Anterior cingulate cortex (tissue), 58 donors: ENCODE data around the gene TRIM46.
"Not testable (repeated sequence)": the region's sequence is repeated elsewhere in the genome, so short reads cannot be mapped to it uniquely, and the experiment has no call there.

Experiments used
- DNase-seq, 58 donors: peaks; one replicate each; lab custom pipeline; 2025; lab: John Stamatoyannopoulos, UW

Gene TRIM46

DNA sequence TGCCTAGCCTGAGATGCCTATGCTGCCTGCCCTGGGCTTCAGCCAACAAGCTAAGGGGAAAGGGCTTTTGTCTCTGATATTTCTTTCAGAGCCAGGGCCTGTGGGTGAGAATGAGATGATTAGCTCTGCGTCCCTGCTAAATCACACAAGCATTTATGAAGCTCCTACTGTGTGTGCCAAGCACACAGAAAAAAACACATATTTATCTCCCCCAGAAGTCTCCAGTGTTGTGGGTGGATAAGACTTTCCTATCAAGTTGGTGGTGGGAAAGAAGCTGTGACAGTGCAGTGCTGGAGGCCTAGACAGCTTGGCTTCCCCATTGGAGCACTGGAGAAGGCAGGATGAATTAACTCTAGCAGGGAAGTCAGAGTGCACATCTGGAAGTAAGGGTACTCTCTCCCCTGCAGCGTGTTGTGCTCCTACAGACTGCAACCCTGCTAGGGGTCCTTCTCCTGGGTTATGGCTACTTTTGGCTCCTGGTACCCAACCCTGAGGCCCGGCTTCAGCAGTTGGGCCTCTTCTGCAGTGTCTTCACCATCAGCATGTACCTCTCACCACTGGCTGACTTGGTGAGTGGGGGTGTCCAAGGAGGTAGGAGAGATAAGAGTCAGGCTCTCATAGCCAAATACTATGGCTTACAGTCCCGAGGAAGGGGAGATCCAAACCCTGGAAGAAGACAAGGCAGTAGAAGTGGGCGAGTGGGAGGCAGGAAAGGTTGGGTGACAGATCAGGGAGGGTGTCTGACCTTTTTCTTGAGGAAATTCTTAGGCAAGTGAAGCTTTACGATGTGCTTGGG is 36.3 kb upstream of the TRIM46 start:
- DNase-seq: no peak

DNA sequence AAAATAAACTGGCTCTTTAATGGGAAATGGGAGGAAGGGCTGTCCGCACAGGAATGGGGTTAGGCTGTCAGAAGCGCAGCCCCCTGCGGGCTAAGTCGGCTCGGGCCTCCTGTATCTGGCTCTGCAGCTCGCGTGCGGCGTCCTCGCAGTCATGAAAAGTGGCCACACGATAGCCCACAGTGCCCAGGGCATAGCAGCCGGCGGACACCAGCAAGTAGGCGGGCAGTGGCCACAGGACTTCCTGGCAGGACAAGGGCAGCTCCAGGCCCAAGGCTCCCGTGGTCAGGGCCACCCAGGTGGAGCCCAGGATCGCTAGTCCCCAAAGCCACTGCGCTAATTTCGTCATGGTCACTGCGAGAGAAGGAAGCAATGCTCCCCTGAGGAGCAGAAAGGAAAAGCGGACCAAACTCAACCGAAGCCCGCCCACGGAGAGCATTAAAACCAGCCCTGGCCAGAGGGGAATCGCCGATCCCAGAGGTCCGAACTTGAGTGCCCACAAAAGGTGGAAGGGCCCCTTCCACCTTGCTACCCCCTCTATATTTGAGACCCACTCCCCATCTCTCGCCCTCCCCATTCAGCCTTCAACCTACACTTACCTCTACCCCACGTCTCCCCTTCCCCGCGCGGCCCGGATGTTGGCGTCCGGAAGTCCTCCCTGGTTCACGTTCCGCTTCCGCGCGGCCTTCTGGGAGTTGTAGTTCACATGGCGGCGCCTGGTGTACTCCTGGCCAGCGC is 33.6 kb upstream of the TRIM46 start, which contains the start of gene DPM3:
DPM3 (minus strand) TSS at position 637 of the 735 bp plus-strand sequence; CDS start at position 346, 291 bp downstream.
- peak; percentile 36 to 92 (median 85) for DNase-seq

DNA sequence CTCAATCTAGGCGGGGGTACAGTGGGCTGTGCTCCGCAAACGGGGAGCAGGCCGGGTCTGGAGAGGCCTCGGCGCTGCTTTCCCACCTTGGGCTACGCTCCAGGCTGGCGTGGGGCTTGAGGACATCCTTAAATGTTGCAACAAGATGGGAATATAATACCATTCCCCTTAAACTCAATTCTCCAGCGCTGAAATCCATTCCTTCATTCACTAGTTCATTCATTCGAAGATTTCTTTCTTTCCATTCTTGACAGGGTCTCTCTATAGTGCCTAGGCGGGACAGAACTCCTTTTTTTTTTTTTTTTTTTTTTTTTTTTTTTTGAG is 33.1 kb upstream of the TRIM46 start:
- DNase-seq: no peak

DNA sequence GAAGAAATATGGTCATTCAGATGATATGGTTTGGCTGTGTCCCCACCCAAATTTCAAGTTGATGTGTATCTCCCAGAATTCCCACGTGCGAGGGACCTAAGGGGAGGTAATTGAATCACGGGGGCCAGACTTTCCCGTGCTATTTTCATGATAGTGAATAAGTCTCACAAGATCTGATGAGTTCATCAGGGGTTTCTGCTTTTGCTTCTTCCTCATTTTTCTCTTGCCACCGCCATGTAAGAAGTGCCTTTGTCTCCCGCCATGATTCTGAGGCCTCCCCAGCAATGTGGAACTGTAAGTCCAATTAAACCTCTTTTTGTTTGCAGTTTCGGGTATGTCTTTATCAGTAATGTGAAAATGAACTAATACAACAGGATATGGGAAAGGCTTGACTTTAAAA is 31.9 kb upstream of the TRIM46 start:
- DNase-seq: no peak

DNA sequence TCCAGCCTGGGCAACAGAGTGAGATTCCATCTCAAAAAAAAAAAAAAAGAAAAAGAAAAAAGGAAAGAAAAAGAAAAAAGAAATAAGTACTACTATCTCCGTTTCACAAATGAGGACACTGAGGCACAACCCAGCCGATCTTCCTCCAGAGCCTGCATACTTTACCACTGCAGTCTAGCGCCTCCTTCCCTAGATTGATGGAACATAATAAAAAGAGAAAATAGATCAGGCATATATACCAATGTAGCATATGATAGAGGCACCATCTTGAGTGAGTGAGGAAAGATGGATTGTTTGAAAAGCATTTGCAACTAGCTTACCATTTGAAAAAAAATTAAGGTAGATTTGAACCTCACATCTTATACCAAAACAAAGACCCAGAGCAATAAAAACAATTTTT is 28.2 kb upstream of the TRIM46 start:
- no peak for DNase-seq

DNA sequence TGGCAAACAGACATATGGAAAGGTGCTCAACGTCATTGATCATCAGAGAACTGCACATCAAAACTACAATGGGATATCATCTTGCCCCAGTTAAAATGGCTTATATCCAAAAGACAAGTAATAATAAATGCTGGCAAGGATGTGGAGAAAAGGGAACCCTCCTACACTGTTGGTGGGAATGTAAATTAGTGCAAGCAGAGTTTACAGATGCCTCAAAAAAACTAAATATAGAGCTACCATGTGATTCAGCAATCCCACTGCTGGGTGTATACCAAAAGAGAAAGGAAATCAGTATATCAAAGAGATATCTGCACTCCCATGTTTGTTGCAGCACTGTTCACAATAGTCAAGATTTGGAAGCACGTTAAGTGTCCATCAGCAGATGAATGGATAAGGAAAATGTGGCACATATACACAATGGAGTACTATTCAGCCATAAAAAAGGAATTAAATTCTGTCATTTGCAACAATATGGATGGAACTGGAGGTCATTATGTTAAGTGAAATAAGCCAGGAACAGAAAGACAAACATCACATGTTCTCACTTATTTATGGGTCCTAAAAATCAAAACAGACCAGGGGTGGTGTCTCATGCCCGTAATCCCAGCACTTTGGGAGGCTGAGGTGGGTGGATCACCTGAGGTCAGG is 17.5 kb upstream of the TRIM46 start:
- not testable (repeated sequence) for DNase-seq

DNA sequence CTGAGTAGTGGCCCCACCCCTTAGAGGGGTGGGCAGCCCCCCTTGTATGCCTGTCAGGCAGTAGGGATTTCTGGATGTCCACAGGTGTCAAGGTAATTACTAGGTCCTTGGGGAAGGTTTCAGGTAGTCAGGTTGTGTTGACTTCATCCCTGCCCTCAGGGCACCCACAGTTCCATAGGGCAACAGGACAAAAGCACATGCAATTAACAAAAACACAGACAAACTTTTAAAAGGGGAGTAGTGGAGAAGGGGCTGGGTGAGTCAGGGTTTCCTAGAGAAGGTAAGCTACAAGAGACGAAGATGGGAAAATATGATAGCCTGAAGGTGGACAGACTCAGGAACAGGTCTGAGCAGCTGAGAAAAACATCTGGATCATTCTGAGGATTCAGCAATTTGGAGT is 14.7 kb upstream of the TRIM46 start:
- DNase-seq: no peak

DNA sequence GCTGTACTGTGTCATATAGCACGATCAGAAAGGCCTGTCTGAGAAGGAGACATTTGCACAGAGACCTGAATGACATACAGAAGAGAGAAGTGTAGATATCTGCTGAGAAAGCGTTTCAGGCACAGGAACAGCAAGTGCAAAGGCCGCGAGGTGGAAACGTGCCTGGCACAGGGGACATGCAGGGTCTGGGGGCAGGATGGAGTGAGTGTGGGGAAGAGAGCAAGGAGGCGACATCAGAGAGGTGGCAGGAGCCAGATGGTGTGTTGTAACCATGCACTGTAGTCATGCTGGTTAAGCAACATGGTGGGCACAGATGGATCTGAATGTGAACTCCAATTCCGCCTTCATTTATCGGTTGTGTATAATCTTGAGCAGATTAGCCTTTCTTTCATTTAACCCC is 13.5 kb upstream of the TRIM46 start:
- DNase-seq: no peak

DNA sequence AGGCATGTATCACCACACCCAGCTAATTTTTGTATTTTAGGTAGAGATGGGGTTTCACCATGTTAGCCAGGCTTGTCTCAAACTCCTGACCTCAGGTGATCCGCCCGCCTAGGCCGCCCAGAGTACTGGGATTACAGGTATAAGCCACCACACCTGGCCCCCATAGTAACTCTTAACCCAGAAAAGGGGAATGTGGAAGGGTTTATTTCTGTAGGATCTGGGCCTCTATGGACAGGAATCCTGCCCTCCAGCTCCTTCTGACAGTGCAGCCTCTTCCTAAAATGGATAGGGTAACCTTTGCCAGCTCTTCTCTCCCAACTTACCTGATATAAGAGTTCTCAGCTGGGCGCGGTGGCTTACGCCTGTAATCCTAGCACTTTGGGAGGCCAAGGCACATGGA is 11.0 kb upstream of the TRIM46 start:
- DNase-seq: not testable (repeated sequence)

DNA sequence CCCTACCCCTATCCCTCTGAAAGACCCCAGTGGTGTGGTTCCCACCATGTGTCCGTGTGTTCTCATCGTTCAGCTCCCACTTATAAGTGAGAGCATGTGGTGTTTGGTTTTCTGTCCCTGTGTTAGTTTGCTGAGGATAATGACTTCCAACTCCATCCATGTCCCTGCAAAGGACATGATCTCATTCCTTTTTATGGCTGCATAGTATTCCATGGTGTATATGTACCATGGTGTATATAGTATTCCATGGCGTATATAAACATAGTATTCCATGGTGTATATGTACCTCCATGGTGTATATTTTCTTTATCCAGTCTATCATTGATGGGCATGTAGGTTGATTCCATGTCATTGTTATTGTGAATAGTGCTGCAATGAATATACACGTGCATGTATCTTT is 9.9 kb upstream of the TRIM46 start:
- DNase-seq: not testable (repeated sequence)

DNA sequence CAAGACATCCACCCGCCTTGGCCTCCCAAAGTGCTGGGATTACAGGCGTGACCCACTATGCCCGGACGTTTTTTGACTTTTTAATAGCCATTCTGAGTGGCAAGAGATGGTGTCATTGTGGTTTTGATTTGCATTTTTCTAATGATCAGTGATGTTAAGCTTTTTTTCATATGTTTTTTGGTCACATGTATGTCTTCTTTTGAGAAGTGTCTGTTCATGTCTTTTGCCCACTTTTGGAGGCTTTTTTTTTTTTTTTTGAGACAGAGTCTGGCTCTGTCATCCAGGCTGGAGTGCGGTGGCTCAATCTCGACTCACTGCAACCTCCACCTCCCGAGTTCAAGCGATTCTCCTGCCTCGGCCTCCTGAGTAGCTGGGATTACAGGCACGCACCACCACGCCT is 9.0 kb upstream of the TRIM46 start:
- not testable (repeated sequence) for DNase-seq

DNA sequence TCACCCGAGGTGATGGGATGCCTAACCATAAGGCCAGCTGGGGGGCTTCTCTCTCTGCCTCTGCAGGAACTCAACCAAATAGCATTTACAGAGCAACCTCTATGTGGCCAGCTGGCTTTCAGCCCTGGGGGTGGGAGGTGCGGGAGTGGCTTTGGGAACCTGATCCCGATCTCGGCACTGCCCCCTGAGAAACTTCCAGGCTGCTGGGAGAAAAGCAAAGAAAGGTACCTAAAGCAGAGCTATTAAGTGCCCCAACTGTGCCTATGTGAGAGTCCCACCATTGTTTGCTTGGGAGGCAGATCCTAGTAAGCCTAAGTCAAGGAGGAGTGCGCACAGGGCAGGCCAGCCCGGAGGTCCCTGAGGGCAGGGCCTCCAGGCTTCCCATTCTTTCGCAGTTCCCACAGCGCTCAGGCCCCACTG is 7.6 kb upstream of the TRIM46 start:
- no peak for DNase-seq

DNA sequence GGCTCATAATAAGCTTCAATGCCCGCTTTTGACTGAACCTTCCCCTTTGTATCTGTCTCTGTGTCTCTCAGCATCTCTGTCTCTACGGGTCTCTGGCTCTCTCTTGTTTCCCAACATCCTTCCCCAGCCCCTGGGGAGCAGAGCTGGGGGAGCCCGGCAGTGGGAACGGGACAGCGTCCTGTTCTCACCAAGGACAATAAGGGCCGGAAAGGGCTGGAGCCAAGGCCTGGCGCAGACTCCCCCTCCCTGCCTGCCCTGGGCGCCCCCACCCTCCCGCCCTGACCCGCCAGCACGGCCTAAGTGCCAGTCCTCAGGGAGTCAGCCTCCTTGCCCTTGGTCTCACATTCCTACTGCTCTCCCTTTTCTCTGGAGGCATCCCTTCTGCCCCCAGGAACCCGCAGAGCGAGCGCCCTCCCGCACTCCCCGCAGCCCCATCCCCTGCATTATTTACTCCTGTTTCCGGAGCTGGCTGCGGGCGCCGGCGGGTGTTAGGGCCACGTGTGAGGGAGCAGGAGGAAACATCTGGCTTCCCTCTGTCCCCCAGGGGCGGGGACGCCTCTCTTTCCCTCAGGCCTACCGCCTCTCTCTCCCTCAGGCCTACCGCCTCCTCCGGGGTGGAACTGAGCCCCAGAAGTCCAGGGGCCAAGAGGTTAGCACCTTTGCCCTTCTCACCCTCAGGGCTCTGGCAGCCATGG is 7.0 kb upstream of the TRIM46 start:
- peak in 31 of 58 donors; percentile 22 to 79 (median 47) for DNase-seq

DNA sequence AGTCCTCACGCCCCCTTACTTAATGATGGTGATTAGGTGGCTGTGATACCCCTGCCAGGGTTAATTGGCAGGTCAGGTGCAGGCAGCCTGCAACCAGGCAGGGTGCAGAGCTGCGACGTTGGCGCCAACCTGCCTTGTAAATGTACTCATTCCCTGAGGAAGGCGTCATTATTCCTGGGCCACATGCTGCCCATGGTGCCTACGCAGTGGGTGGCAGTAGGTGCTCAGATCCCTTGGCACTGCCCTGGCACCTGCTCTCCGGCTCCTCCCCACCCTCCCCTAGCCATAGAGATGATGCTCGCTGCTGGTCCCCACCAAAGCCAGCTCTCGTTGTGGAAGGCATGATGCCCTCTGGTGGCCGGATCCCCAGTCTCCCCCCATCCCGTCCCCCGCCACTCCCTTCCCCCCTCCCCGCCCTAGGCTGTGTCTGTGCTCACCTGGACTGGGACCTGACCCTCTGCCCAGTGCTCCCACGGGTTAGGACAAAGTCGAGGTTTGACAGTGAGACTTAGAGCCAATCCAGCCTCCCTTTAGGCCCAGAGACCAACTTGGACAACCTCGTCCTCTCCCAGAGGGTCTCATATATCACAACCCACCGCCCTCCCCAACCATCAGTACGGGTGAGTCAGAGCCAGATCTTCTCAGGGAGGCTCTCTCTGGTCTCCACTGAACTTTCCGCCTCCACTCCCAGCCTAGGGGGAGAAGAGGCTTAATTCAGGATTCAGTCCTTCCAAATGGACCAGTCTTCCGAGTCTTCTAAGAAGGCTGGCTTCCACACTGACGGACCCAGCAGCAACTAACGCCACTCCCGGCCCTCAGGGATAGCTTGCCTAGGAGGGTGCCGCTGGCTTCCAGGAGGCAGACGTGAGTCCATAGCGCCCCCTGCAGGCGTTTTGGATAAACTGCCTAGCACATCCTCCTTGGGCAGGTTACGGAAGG is 6.2 kb upstream of the TRIM46 start:
- peak in 56 of 58 donors; percentile 39 to 95 (median 81) for DNase-seq

DNA sequence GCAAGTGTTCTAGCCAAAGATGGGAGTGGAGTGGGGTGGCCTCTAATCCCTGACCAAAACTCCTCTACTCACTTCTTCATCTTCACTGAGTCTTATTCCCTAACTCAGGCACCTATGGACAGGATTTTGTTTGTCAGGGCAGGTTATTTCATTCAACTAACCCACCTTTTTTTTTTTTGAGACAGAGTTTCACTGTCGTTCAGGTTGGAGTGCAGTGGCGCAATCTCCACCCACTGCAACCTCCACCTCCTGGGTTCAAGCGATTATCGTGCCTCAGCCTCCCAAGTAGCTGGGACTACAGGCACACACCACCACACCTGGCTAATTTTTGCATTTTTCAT is 5.6 kb upstream of the TRIM46 start:
- DNase-seq: not testable (repeated sequence)

DNA sequence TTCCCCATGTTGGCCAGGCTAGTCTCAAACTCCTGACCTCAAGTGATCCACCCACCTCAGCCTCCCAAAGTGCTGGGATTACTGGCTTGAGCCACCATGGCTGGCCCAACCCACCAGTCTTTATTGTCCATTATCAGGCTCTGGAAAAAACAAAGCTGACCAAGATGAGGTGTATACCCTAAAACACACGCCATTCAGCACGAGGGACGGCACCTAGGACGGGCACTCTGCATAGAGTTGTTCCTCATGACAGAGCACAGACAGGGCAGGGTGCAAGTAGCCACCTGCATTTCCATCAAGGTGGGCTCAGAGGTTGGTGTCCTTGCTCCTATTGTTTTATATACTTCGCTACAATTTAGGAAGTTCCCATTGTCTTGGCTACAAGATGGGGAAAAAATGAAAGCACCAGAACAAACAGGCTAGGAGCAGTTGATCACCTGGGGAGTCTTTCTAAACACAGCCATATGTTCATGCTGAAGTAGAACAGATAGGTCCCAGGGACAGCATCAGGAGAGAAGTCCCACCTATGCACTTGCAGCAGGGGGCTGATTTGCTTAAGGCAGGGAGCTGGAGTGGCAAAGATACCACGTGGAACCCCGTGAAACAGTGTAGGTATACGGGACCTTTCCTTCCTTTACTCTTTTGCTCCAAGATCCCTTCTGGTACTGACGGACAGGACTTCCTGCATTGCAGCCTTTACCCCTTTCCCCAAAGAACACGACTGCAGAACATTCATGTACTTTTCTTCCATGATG is 5.0 kb upstream of the TRIM46 start:
- DNase-seq: no peak

DNA sequence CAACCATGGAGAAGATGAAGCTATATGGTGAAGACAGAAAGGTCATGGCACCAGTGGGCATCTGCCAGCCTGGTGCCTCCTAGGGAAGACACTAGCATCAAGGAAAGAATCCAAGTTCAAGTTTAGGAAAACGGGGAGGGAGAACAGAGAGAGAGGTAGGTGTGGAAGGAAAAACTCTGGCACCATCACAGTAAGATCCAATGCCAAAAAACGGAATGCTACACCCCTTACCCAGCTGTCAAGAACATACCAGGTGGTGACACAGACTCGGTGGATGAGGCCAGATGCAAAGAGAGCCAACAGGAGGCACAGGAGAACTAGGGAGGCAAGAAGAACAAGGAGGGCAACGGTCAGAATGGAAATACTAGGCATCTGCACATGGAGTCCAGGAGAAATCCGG is 4.1 kb upstream of the TRIM46 start:
- DNase-seq: no peak

DNA sequence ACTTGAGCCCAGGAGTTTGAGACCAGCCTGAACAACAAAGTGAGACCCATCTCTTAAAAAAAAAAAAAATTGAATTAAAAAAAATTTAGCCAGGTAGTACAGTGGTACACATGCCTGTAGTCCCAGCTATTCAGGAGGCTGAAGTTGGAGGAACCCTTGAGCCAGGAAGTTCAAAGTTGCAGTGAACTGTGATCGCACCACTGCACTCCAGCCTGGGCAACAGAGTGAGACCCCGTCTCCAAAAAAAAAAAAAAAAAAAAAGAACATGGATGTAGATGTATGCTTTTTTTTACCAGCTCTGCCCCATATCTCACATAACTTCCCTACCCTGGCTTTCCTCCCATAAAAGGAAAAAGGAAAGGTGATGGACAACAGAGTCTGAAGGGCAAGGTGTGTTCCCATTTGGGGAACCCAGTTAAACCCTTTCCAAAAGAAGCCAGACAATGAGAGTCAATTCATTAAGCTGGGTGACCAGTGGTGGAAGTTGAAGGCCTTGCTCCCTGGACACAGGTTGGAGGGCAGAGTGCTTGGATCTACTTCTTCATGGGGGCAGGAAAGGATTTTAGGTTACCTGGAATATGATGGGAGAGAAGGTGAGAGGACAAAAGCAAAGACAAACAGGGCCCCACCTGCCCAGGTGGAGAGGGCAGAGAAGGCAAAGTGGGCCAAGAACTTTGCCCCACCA is 3.4 kb upstream of the TRIM46 start:
- DNase-seq: no peak
